Ammon's horn (tissue), 1 donor: Measurements from ENCODE around the gene MAML3.
A peak's percentile ranks its signal among the peaks of the same experiment; 100 is the strongest.

Source experiments
- DNase-seq: peaks from one replicate; pipeline ENCODE4 v3.0.0-alpha.2; 2016; ENCODE audit warnings: low spot score

The MAML3 gene

GRCh38 chr4:139863531-139863930 lies 290.5 kb downstream of the MAML3 start:
- DNase-seq, result no peak

GRCh38 chr4:139861471-139861870 lies 292.5 kb downstream of the MAML3 start:
- DNase-seq, result no peak

DNA sequence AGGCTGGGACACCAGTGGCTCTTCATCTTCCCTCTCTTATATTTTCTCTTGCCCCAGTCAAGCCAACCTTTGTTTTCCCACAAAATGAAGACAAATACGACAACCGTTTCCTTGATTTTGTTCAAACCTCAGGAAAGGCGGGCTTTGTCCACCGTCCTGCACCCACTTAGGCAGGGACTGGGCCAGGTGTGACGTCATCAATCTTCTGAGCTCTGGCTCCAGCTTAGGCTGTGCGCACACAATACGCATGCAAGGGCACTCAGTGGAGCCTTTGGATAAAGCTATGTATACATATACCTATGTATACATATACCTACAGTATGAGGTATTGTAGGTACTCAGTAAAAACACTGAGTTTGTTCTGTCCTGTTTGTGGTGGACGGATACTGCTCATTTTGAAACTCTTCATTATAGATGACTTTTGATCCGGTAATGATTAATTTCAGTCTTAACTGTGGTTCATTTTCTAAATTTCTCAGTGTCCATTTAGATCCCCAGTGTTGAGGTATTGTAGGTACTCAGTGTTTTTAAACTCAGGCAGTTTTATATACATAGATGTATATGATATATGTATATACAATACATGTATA lies 293.5 kb downstream of the MAML3 start:
- DNase-seq, result no peak

- DNase-seq, result no peak
Measured at GRCh38 chr4:139859876-139860275, 294.1 kb downstream of the MAML3 start.

DNA sequence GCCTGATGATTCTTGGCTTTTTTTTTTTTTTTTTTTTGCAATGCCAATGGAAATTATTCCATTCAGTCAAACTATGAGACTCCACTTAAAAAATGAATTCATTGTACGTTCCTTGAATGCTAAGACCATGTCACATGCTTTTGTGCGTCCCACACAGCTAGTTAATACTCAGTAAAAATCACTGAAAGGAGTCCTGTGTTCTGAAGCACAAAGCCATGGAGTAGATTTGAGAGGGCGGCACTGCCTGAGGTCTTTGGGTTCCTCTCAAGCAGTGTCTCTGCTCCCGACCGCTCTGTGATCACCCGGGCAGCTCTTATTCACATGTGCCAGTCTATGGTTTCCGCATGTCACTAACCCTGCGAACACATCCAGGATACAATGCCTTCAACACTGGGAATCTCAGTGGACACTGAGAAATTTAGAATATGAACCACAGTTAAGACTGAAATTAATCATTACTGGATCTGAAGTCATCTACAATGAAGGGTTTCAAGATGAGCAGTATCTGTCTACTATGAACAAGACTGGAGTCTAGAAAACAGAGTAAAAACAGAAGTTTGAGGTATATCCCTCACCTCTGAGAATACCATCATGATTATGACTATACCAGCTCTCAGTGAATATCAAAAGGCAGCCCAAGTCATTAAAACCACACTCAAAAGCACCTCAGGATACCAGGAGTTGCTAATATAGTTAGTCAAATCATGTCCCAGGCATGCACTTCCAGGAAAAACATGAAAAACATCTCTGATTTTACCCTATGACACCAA lies 295.4 kb downstream of the MAML3 start:
- DNase-seq, result peak; percentile 31

GRCh38 chr4:139857977-139858376 lies 296.0 kb downstream of the MAML3 start:
- no peak for DNase-seq

DNA sequence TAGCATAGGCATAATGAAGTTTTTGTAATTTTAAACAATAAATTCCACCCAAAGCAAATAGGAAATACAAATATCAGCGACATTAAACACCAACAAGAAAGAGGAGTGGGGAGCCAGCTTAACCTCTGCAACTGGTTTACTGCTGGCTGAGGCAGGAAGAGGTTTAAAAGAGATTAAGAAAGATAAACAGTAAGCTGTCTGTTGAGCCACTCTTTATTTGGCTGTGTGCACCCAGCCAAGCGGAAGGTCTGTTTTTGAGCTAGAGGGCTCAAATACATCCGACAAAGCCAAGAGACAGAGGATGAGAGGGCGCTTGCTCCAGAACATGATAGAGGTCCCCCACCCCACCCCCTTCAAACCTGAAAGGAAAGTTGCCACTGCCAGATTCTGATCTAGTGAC lies 297.0 kb downstream of the MAML3 start:
- DNase-seq, result no peak

- DNase-seq, result no peak
Measured at GRCh38 chr4:139854668-139855403, 299.1 kb downstream of the MAML3 start.

GRCh38 chr4:139853309-139853708 lies 300.7 kb downstream of the MAML3 start:
- no peak for DNase-seq

GRCh38 chr4:139852612-139853269 lies 301.2 kb downstream of the MAML3 start:
- DNase-seq, result no peak

- no peak for DNase-seq
Measured at GRCh38 chr4:139851639-139852038, 302.3 kb downstream of the MAML3 start.

GRCh38 chr4:139851133-139851532 lies 302.9 kb downstream of the MAML3 start:
- no peak for DNase-seq

GRCh38 chr4:139849219-139849618 lies 304.8 kb downstream of the MAML3 start:
- DNase-seq, result no peak

DNA sequence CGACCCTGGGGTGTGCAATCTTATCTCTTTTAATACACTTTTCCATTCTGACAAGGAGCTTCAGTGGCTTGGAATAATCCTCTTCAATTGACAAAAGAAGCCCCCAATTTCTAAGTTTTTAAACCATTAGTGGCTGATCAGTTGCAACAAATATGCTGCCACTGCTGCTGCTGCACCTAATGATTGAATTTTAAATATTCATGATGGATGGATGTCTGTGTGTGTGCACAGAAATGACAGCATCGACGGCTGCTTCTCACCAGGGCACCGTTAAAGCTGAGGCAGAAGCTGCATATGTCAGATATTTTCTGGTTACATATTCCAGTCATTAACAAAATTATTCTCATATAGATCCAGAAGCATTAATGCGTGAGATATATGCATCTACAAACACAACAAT lies 306.0 kb downstream of the MAML3 start:
- DNase-seq, result no peak

GRCh38 chr4:139847602-139848001 lies 306.4 kb downstream of the MAML3 start:
- no peak for DNase-seq

DNA sequence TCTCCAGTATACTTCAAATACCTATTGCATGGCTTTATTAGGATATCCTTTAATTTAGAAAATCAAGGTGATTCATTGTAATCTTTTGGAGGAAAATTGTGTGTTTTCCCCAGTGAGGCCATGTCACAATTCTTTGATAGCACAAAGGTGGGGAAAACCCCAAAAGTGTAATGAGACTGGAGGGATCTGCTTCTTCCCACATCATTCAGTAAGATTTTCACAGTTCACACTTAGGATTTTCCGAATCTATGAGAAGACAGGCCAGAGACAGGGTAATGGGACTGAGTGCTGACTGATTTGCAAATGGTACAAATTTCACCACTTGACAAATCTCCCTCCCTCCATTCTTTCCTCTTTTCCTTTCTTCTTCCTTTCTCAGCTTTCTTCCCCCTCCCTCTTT lies 307.2 kb downstream of the MAML3 start:
- DNase-seq, result no peak

GRCh38 chr4:139845453-139846093 lies 308.4 kb downstream of the MAML3 start:
- no peak for DNase-seq

- DNase-seq, result no peak
Measured at GRCh38 chr4:139844459-139845036, 309.4 kb downstream of the MAML3 start.

- no peak for DNase-seq
Measured at GRCh38 chr4:139844057-139844456, 309.9 kb downstream of the MAML3 start.

DNA sequence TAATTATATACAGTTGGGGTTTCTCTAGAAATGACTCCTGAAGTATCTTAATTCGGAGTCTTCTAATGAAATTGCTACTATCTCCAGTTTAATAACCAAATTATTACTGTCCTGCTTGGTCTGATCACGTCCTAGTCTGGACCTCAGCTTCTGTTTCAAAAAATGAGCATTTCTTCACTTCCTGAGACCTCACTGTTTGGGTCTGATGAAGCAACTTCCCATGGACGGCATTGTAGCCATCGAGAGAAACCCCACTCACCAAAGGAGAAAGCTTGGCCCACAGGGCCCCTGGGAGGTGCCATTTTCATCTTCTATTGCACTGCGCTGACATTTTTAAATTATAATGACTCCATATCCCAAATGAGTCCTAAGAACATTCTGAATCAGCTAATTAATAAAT lies 310.3 kb downstream of the MAML3 start:
- DNase-seq, result no peak

DNA sequence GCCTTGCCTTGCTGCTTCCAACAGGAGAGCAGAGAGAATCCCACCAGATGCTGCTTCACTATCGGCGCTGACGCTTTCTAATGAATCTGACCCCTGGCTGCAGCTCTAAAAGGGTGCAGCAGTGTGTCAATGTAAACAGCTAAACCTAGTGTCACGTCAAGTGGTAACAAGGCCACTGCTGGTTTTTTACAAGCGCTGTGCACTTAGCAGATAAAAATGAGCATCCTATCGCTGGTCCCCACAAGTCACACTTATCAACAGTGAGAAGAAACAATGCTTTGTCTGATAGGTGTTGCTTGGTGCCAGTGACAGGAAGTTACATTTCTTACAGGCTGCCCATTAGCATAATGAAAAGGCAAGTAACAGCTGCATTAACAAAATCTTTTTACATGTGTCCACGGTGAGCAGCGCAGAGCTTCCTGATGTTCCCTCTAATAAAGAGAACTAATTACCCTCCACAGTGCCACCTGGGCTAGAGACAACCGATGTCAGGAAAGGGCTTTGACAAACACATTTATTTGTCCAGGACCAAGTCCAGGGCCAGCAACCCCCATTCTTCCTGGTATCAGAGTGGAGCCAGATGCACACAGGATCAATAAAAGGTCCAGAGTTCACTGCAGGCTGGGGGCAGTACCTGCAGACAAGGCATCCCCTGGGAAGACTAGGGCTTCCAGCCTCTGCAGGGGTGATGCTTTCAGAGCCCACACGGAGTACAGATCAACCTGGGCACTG lies 312.4 kb downstream of the MAML3 start:
- no peak for DNase-seq
